Right ventricle myocardium inferior (tissue), 1 donor: ENCODE data around the gene TXNRD2. TPM values are rescaled to one million over a fixed set of nuclear protein-coding genes. Genes with fewer than 3 reads are reported as not detected.
"Not testable (repeated sequence)": the region's sequence is repeated elsewhere in the genome, so short reads cannot be mapped to it uniquely, and the experiment has no call there.

Source experiments
- ATAC-seq: fragments of 200-7000 bp; cut with Tn5 transposase; one replicate; pipeline ENCODE4 v1.9.1; 2020; ENCODE audit warnings: mild to moderate bottlenecking, moderate library complexity
- DNase-seq: peaks from one replicate; pipeline ENCODE4 v3.0.0; 2021; ENCODE audit errors: missing footprints
- intact Hi-C: fragments of 100-400 bp; cut with DNase I; formaldehyde crosslinking; loops from one replicate; pipeline ENCODE4 v1.11.0; 2022
- total RNA-seq: library from RNA; stranded (reverse); fragmentation: NEBNext Ultra II Directional; extraction: Animal tissue kit (Norgen Biotek cat#: 25700); gene quantifications from one replicate; pipeline ENCODE4 v1.2.1, GENCODE V29; 2021
- donor health status: DM: no; HTN: yes; CAD: no; lungs with severe emphysema.

TXNRD2 gene
- total RNA-seq, 1 donor from 2014 or later = 40.9 TPM

GRCh38 chr22:19886605-19887255 is 54.9 kb downstream of the TXNRD2 start:
- ATAC-seq (peak; percentile 47), DNase-seq (peak; percentile 80)
- intact Hi-C loops = no loop called here

GRCh38 chr22:19885841-19886592 is 55.6 kb downstream of the TXNRD2 start:
- ATAC-seq (no peak), DNase-seq (peak; percentile 65)
- intact Hi-C loops = no loop called here

GRCh38 chr22:19884954-19885751 is 56.5 kb downstream of the TXNRD2 start:
- DNase-seq = peak; percentile 37
- intact Hi-C loops = no loop called here
- no peak for ATAC-seq

GRCh38 chr22:19884161-19884953 is 57.3 kb downstream of the TXNRD2 start:
- no peak for ATAC-seq
- peak; percentile 34 for DNase-seq
- intact Hi-C loops = no loop called here

- DNase-seq = peak; percentile 18
- ATAC-seq, intact Hi-C loops: not testable (repeated sequence)
Measured at GRCh38 chr22:19883446-19883845, 58.2 kb downstream of the TXNRD2 start.

- ATAC-seq = no peak
- intact Hi-C loops = no loop called here
- DNase-seq = peak; percentile 49
Measured at GRCh38 chr22:19882446-19883381, 58.9 kb downstream of the TXNRD2 start.

- intact Hi-C loops = loop anchor here (2.0 kb wide), 1 partner anchor 26 kb away; the partner anchor contains the start of genes GNB1L and RTL10
Measured at GRCh38 chr22:19880786-19881569, 60.6 kb downstream of the TXNRD2 start.

GRCh38 chr22:19879992-19880785 is 61.4 kb downstream of the TXNRD2 start:
- intact Hi-C loops = loop anchor here (2.0 kb wide), 1 partner anchor 25 kb away; the partner anchor contains the start of genes GNB1L and RTL10
- DNase-seq (peak; percentile 50), ATAC-seq (no peak)

More at GRCh38 chr22:19880786-19881569, 60.6 kb downstream of the TXNRD2 start:
- ATAC-seq (no peak), DNase-seq (peak; percentile 67)

GRCh38 chr22:19879643-19879991 is 62.0 kb downstream of the TXNRD2 start:
- intact Hi-C loops = no loop called here
- peak; percentile 60 for DNase-seq
- no peak for ATAC-seq

GRCh38 chr22:19879246-19879570 is 62.4 kb downstream of the TXNRD2 start:
- DNase-seq (peak; percentile 32), ATAC-seq (no peak)
- intact Hi-C loops = no loop called here

GRCh38 chr22:19878461-19879245 is 63.0 kb downstream of the TXNRD2 start:
- ATAC-seq (no peak), DNase-seq (peak; percentile 68)
- intact Hi-C loops = no loop called here

- ATAC-seq = no peak
- DNase-seq = peak; percentile 11
- intact Hi-C loops = no loop called here
Measured at GRCh38 chr22:19877626-19878339, 63.8 kb downstream of the TXNRD2 start.

- ATAC-seq = no peak
- peak; percentile 31 for DNase-seq
- intact Hi-C loops = no loop called here
Measured at GRCh38 chr22:19876941-19877625, 64.5 kb downstream of the TXNRD2 start.

- ATAC-seq (no peak), DNase-seq (peak; percentile 50)
- intact Hi-C loops = no loop called here
Measured at GRCh38 chr22:19876314-19876940, 65.2 kb downstream of the TXNRD2 start.
